HG02973 (cell line): ENCODE results near the gene LIMS2.

Experiments
- ATAC-seq: cut with Tn5 transposase; IDR thresholded peaks from one replicate; pipeline ENCODE4 v1.9.1; 2021; ENCODE audit warnings: moderate library complexity; ENCODE audit not compliant: unreplicated experiment

The LIMS2 gene

DNA sequence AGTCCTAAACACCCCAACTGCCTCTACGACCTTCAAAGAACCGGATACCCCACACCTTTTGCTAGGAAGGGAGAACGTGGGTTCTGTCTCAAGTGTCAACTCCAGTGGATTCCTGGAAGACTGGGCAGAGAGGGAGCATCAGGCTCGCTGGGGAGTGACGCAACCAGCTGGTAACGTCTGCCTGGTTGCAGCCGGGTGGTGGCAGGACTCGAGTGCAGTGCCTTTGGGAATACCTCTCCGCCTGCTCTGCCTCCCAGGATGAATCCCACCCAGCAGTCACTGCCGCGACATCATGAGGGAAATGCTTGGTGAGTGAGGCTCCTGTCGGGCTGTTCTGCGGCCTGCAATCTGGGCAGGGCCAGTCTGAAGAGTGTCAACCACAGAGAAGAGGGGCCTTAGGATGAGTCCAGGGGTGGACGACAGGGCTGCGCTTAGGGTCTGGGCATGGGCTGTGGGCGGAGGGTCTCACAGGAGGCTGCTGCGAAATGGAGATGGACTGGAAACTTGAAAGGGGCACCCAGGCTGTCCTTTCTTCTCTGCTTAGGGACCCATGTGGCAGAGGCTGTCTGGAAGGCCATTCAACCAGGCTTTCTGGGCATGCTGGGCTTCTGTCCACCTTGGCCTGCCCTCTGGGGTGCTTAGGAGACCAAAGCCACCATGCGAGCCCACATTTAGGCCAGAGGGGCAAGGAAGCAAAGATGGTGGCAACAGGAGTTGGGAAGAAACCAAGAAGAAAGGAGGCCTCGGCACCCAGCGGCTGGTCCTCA lies 16.5 kb downstream of the LIMS2 start:
- no peak for ATAC-seq

GRCh38 chr2:127658146-127658545 lies 17.2 kb downstream of the LIMS2 start:
- no peak for ATAC-seq

DNA sequence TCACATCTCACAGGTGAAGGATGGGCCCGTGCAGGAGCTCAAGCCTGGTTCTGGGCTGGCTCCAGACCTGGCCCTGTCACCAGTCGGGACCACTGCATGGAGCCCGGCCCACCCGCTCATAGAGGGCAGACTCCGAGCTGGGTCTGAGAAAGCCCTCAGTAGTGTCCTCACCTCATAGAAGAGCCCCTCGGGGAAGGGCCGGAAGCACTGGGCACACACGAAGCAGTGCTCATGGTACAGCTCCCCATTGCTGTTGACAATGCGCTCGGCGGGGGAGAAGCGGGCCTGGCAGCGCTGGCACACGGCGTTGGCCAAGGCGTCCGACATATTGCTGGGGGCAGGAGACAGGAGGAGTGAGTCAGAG lies 18.1 kb downstream of the LIMS2 start:
- ATAC-seq: no peak

- ATAC-seq: no peak
These were observed 18.6 kb downstream of the LIMS2 start for GRCh38 chr2:127656569-127657231.

GRCh38 chr2:127655209-127656073 lies 19.9 kb downstream of the LIMS2 start:
- ATAC-seq: no peak

DNA sequence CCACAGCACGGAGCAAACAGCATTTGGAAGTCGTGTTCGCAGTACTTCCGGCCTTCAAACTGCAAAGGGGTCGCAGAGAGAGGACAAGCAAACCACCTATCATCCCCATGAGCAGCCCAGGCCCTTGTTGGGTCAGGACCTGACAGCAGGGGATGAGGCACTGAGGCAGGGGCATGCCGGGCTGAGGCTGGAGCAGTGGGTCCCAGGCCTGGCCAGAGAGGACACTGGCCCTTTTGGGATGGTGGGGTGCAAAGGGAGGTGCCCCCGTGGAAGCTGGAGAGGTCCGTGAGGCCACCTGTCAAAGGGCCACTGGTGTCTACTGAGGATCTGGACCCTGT lies 20.5 kb downstream of the LIMS2 start:
- no peak for ATAC-seq

GRCh38 chr2:127654084-127654837 lies 21.1 kb downstream of the LIMS2 start:
- ATAC-seq: no peak

DNA sequence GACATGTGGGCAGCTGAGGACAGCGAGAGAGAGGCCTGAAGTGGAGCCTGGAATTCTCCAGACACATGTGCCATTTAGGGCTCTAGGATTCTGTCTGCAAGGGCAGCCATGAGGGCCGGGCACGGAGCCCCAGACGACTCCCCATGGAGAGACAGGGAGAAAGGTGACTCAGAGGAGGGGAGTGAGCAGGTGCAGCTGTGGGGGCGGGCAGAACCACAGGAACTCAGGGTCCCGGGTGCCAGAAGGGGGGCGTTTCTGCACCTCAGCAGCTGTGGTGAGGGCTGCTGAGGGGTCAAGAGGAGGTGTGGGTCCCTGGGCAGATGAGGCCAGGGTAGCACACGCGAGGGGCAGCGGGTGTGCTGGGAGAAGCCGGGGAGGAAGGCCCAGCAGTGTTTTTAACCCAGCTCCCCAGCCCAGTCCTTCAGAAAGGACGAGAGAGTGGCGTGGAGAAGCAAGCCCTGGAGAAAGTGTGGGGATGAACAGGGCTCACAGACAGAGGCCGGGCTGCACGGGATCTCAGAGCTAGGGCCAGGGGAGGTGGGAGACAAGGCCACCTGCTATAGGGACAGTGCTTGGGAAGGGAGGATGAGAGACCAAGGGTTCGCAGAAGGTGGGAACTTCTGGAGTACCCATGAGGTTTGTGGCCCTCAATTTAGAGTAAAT lies 21.8 kb downstream of the LIMS2 start:
- no peak for ATAC-seq

GRCh38 chr2:127652786-127653357 lies 22.5 kb downstream of the LIMS2 start:
- ATAC-seq: no peak

- ATAC-seq: no peak
These were observed 23.3 kb downstream of the LIMS2 start for GRCh38 chr2:127651971-127652550.

- no peak for ATAC-seq
These were observed 23.9 kb downstream of the LIMS2 start for GRCh38 chr2:127651381-127651809.

- no peak for ATAC-seq
These were observed 24.4 kb downstream of the LIMS2 start for GRCh38 chr2:127650785-127651380.

DNA sequence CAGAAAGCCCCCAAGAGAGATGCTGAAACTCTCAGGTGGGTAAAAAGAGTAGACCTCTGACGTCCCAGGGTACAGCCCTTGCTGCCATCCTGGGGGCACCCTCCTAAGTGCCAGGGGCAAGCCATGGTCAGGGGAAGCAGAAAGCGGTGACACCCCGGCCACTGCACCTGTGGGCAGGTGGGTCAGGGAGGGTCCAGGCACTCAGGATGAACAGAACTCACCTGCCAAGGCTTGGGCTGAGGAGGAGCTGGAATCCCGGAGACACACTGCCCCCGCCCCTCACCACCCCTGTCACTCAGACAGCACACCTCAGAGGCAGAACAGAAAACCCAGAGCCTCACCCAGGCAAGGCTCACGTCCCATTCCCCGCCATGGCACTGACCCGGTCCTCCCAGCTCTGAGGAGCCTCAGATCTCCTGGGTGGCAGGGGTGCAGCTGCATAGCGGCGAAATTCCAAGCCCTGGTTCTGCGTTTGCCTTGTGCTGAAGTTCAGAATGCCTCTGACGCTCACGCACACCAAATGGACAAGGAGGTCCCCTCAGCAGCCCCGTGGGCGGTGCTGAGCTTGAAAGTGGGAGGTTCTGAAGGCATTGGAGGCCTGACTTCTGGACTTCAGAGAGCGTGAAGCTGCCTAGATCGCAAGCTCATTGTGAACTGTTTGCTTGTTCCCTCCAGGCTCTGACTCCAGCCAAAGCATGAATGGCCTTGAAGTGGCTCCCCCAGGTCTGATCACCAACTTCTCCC lies 25.1 kb downstream of the LIMS2 start:
- no peak for ATAC-seq

DNA sequence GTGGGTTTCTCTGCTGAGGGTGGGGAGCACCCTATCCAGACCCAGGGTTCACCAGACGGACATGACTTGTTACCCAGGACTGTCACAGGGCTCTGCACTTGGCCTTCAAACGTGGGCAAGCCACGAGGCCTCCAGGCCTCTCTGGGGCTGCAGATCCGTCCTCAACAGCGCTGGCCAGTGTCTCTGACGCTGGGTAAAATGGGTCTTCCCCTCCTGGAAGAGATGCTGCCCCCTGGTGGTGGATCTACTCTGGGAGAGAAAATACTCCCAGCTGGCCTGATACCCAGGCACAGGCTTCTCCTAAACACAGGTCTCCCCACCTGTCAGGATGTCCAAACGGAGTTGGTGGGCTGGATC lies 25.7 kb downstream of the LIMS2 start:
- peak; percentile 46 for ATAC-seq

DNA sequence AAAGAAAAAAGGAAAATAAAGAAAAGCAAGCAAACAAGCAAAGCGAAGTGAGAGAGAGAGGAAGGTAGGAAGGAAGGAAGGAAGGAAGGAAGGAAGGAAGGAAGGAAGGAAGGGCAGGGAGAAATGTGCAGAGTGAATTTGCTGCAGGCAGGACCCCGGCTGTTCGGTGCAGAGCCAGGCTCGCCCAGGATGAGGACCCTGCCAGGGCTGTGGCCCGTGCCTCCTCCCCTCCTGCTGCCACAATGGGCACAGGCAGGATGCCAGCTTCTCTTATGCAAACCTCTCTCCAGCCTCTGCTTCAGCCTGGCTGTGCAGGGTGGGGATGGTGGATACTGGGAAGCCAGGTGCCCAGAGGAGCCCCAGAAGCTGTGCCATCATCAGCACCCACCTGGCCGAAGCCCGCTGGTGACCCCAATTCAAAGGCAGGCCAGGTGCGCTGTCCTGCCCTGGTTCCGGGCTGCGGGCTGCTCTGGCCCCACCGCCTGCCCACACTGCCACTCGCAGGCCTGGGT lies 26.2 kb downstream of the LIMS2 start:
- no peak for ATAC-seq

DNA sequence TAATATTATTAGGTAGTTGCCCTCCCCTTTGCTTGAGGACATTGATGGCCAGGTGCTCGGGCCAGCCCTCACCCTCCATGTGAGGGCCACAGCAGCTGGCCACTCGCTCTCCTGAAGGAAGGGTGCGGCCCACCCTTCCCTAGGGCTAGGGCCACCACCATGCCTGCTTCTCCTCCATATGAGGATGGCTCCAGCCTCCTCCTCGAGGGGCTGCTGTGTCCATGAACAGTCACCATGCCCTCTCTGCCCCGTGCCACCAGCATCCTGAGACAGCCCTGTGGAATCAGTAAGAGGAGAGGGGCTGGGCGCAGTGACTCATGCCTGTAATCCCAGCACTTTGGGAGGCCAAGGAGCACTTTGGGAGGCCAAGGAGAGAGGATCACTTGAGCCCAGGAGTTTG lies 27.0 kb downstream of the LIMS2 start:
- no peak for ATAC-seq

- ATAC-seq: no peak
These were observed 27.8 kb downstream of the LIMS2 start for GRCh38 chr2:127647242-127648190.
